H9 (cell line): ENCODE data around the gene LRRC40. TPM values are rescaled to one million over a fixed set of nuclear protein-coding genes. Genes with fewer than 3 reads are reported as not detected.

Experiments
- DNase-seq: peaks from one replicate; pipeline ENCODE4 v3.0.0-alpha.2; 2017
- H2AFZ ChIP-seq: one replicate; pipeline ENCODE4 v1.6.1; 2013; ENCODE audit warnings: mild to moderate bottlenecking, low read length, control low read depth, moderate library complexity
- H2AK5ac ChIP-seq: 2 replicates; pipeline ENCODE4 v1.6.1; 2013; ENCODE audit warnings: low read length, control low read depth, mixed read lengths; ENCODE audit not compliant: insufficient read length
- H2BK120ac ChIP-seq: one replicate; pipeline ENCODE4 v1.6.1; 2013; ENCODE audit warnings: low read depth, mild to moderate bottlenecking, low read length, control low read depth, inconsistent platforms; ENCODE audit not compliant: poor library complexity, severe bottlenecking
- H2BK12ac ChIP-seq: 2 replicates; pipeline ENCODE4 v1.6.1; 2013; ENCODE audit warnings: low read length, control low read depth, mixed read lengths, low read depth; ENCODE audit not compliant: insufficient read length
- H2BK15ac ChIP-seq: 2 replicates; pipeline ENCODE4 v1.6.1; 2013; ENCODE audit warnings: low read depth, low read length, control low read depth
- H2BK20ac ChIP-seq: one replicate; pipeline ENCODE4 v1.6.1; 2013; ENCODE audit warnings: low read depth, mild to moderate bottlenecking, low read length, control low read depth, inconsistent platforms; ENCODE audit not compliant: poor library complexity, severe bottlenecking
- H2BK5ac ChIP-seq: 2 replicates; pipeline ENCODE4 v1.6.1; 2013; ENCODE audit warnings: low read length, control low read depth, mixed read lengths; ENCODE audit not compliant: insufficient read length
- H3K14ac ChIP-seq: 2 replicates; pipeline ENCODE4 v1.6.1; 2013; ENCODE audit warnings: low read length, control low read depth; ENCODE audit not compliant: insufficient read depth
- H3K18ac ChIP-seq: 2 replicates; pipeline ENCODE4 v1.6.1; 2013; ENCODE audit warnings: low read depth, mild to moderate bottlenecking, mixed read lengths, low read length, control low read depth; ENCODE audit not compliant: insufficient read length
- H3K23ac ChIP-seq: 2 replicates; pipeline ENCODE4 v1.6.1; 2013; ENCODE audit warnings: low read length, control low read depth, mixed read lengths, low read depth; ENCODE audit not compliant: insufficient read length
- H3K23me2 ChIP-seq: 2 replicates; pipeline ENCODE4 v1.6.1; 2013; ENCODE audit warnings: low read depth, mild to moderate bottlenecking, mixed read lengths, low read length, control low read depth; ENCODE audit not compliant: insufficient read length, poor library complexity, severe bottlenecking
- H3K27ac ChIP-seq: 2 replicates; pipeline ENCODE4 v1.5.1; 2013; ENCODE audit warnings: low read length, control low read depth, mixed read lengths, low read depth; ENCODE audit not compliant: insufficient read length
- H3K27me3 ChIP-seq: 2 replicates; pipeline ENCODE4 v1.6.1; 2013; ENCODE audit warnings: low read length, control low read depth, inconsistent platforms; ENCODE audit not compliant: insufficient read depth
- H3K4ac ChIP-seq: 2 replicates; pipeline ENCODE4 v1.6.1; 2013; ENCODE audit warnings: low read depth, mild to moderate bottlenecking, control low read depth, inconsistent platforms, low read length, moderate library complexity
- H3K4me1 ChIP-seq: 2 replicates; pipeline ENCODE4 v1.6.1; 2013; ENCODE audit warnings: low read length, control low read depth, inconsistent platforms; ENCODE audit not compliant: insufficient read depth
- H3K4me2 ChIP-seq: 2 replicates; pipeline ENCODE4 v1.6.1; 2013; ENCODE audit warnings: low read length, control low read depth, mixed read lengths; ENCODE audit not compliant: insufficient read length, insufficient read depth
- H3K56ac ChIP-seq: 2 replicates; pipeline ENCODE4 v1.6.1; 2013; ENCODE audit warnings: low read depth, mild to moderate bottlenecking, mixed read lengths, low read length, control low read depth; ENCODE audit not compliant: insufficient read length
- H3K79me1 ChIP-seq: 2 replicates; pipeline ENCODE4 v1.6.1; 2013; ENCODE audit warnings: low read depth, mild to moderate bottlenecking, moderate library complexity, low read length, control low read depth, inconsistent platforms; ENCODE audit not compliant: insufficient read depth, poor library complexity, severe bottlenecking
- H3K79me2 ChIP-seq: 2 replicates; pipeline ENCODE4 v1.6.1; 2013; ENCODE audit warnings: low read length, control low read depth, inconsistent platforms; ENCODE audit not compliant: insufficient read depth
- H3K9ac ChIP-seq: 2 replicates; pipeline ENCODE4 v1.6.1; 2013; ENCODE audit warnings: low read length, control low read depth, mixed read lengths; ENCODE audit not compliant: insufficient read length; ENCODE audit errors: extremely low read depth
- H3K9me3 ChIP-seq: one replicate; pipeline ENCODE4 v1.6.1; 2013; ENCODE audit warnings: low read depth, low read length, inconsistent platforms; ENCODE audit not compliant: control insufficient read depth
- H3T11ph ChIP-seq: one replicate; pipeline ENCODE4 v1.6.1; 2013; ENCODE audit warnings: mild to moderate bottlenecking, low read length, control low read depth, inconsistent platforms
- H4K20me1 ChIP-seq: one replicate; pipeline ENCODE4 v1.6.1; 2013; ENCODE audit not compliant: control insufficient read depth, insufficient read length, insufficient read depth
- H4K5ac ChIP-seq: 2 replicates; pipeline ENCODE4 v1.6.1; 2013; ENCODE audit warnings: low read depth, mild to moderate bottlenecking, mixed read lengths, low read length, control low read depth; ENCODE audit not compliant: insufficient read length
- H4K8ac ChIP-seq: replicated peaks from 2 replicates; pipeline ENCODE4 v1.6.1; 2013; ENCODE audit warnings: low read length, control low read depth, mixed read lengths, low read depth; ENCODE audit not compliant: insufficient read length
- H4K91ac ChIP-seq: 2 replicates; pipeline ENCODE4 v1.6.1; 2013; ENCODE audit warnings: low read depth, mild to moderate bottlenecking, moderate library complexity, mixed read lengths, low read length, control low read depth; ENCODE audit not compliant: insufficient read length
- H3K27ac Mint-ChIP-seq, 3 experiments: 2 replicates in 2 of 3; 3 replicates in 1 of 3; pipeline ENCODE4 v1.8.0; 2020 to 2021; ENCODE audit warnings: mixed read lengths in 3 of 3, mild to moderate bottlenecking in 1 of 3, moderate library complexity in 1 of 3
- H3K27me3 Mint-ChIP-seq: 2 replicates; pipeline ENCODE4 v1.8.0; 2021; ENCODE audit warnings: low read depth, mild to moderate bottlenecking, moderate library complexity, mixed read lengths
- H3K36me3 Mint-ChIP-seq, 3 experiments: 2 replicates in 2 of 3; 3 replicates in 1 of 3; pipeline ENCODE4 v1.8.0; 2020 to 2021; ENCODE audit warnings: low read depth in 3 of 3, mixed read lengths in 3 of 3; ENCODE audit not compliant: insufficient read depth in 1 of 3
- H3K4me1 Mint-ChIP-seq, 2 experiments: 2 replicates each; pipeline ENCODE4 v1.8.0; 2020; ENCODE audit warnings: mixed read lengths in 2 of 2
- H3K4me3 Mint-ChIP-seq, 2 experiments: 2 replicates in 1 of 2; 3 replicates in 1 of 2; pipeline ENCODE4 v1.8.0; 2020 to 2021; ENCODE audit warnings: mild to moderate bottlenecking in 2 of 2, mixed read lengths in 2 of 2, moderate library complexity in 1 of 2
- H3K9me3 Mint-ChIP-seq, 2 experiments: 2 replicates in 1 of 2; 3 replicates in 1 of 2; pipeline ENCODE4 v1.8.0; 2020; ENCODE audit warnings: mild to moderate bottlenecking in 2 of 2, mixed read lengths in 2 of 2, moderate library complexity in 1 of 2
- WGBS: extraction: QIAGEN DNeasy Blood & Tissue Kit; methylation state at CpG from one replicate; pipeline ENCODE4 v1.1.7; 2013; ENCODE audit warnings: missing lambda C conversion rate, low lambda C conversion rate, mixed read lengths; ENCODE audit not compliant: insufficient read length; ENCODE audit errors: extremely low coverage; 5-methylcytosine and 5-hydroxymethylcytosine counted together
- total RNA-seq: library from RNA; stranded (reverse); gene quantifications from 2 replicates; pipeline ENCODE4 v1.2.1, GENCODE V29; 2021
- TF ChIP-seq, protein P1 (sequence below): fragments of 200-600 bp; sonication (generic); conservative IDR thresholded peaks from 3 replicates; pipeline ENCODE4 v1.8.0; 2021; ENCODE audit warnings: antibody characterized with exemption, mild to moderate bottlenecking

The LRRC40 gene
- total RNA-seq, 1 experiment from 2014 or later = 27.6 TPM

- H2BK5ac ChIP-seq = no peak overlapping the region
- TF ChIP-seq, protein P1, sequence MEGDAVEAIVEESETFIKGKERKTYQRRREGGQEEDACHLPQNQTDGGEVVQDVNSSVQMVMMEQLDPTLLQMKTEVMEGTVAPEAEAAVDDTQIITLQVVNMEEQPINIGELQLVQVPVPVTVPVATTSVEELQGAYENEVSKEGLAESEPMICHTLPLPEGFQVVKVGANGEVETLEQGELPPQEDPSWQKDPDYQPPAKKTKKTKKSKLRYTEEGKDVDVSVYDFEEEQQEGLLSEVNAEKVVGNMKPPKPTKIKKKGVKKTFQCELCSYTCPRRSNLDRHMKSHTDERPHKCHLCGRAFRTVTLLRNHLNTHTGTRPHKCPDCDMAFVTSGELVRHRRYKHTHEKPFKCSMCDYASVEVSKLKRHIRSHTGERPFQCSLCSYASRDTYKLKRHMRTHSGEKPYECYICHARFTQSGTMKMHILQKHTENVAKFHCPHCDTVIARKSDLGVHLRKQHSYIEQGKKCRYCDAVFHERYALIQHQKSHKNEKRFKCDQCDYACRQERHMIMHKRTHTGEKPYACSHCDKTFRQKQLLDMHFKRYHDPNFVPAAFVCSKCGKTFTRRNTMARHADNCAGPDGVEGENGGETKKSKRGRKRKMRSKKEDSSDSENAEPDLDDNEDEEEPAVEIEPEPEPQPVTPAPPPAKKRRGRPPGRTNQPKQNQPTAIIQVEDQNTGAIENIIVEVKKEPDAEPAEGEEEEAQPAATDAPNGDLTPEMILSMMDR = no peak
- Mint-ChIP-seq H3K9me3 (no peaks in the 10 kb centered on the region), H3K4me3 (no peak overlapping the region), H3K4me1 (peaks cover 12 to 17% of the 10 kb centered on the region in 2 experiments), H3K27me3 (no peaks in the 10 kb centered on the region), H3K36me3 (peaks cover 0 to 2% (median under 1%) of the 10 kb centered on the region in 3 experiments; a peak in 4 of 7 replicates), H3K27ac (no peak overlapping the region)
- WGBS = no CpG with 5 or more reads among the region's 2 CpGs
- no peak overlapping the region for H4K8ac ChIP-seq
- H4K20me1 ChIP-seq = no peaks in the 10 kb centered on the region
- no peak overlapping the region for H2AFZ ChIP-seq
- H3K4ac ChIP-seq = no peak overlapping the region
- H3K9ac ChIP-seq = no peak overlapping the region
- no peak overlapping the region for H2BK12ac ChIP-seq
- H4K91ac ChIP-seq = no peak overlapping the region
- no peak overlapping the region for H2BK120ac ChIP-seq
- no peak overlapping the region for H3K4me2 ChIP-seq
- H3K56ac ChIP-seq = no peak overlapping the region
- no peak overlapping the region for H3K23ac ChIP-seq
- no peak overlapping the region for H4K5ac ChIP-seq
- H3K14ac ChIP-seq = no peak overlapping the region
- H3K27me3 ChIP-seq = no peaks in the 10 kb centered on the region
- DNase-seq = no peak
- H3K79me2 ChIP-seq = peaks cover 21% of the 10 kb centered on the region; the same call in 1 of the 2 replicates
- no peak overlapping the region for H2AK5ac ChIP-seq
- H3K18ac ChIP-seq = no peak overlapping the region
- no peak overlapping the region for H2BK20ac ChIP-seq
- no peak overlapping the region for H2BK15ac ChIP-seq
- no peaks in the 10 kb centered on the region for H3K4me1 ChIP-seq
- H3K79me1 ChIP-seq = peaks cover 3% of the 10 kb centered on the region
- H3K23me2 ChIP-seq = peaks cover 3% of the 10 kb centered on the region
- no peak overlapping the region for H3K27ac ChIP-seq
- no peak overlapping the region for H3T11ph ChIP-seq
- no peaks in the 10 kb centered on the region for H3K9me3 ChIP-seq
These were observed 3.1 kb downstream of the LRRC40 start for GRCh38 chr1:70202173-70202758.
